Mononuclear cell (primary cell): ENCODE measurements around the gene FAM174C. TPM values are rescaled to one million over a fixed set of nuclear protein-coding genes. Genes with fewer than 3 reads are reported as not detected.
"Not testable (repeated sequence)": the region's sequence is repeated elsewhere in the genome, so short reads cannot be mapped to it uniquely, and the experiment has no call there.

ENCODE experiments used
- H3K27me3 ChIP-seq: 2 replicates; pipeline ENCODE4 v1.6.0; 2011; ENCODE audit warnings: low read length, control low read depth; ENCODE audit not compliant: insufficient read depth
- H3K4me1 ChIP-seq: 2 replicates; pipeline ENCODE4 v1.5.1; 2011; ENCODE audit warnings: mild to moderate bottlenecking, low read length, control low read depth; ENCODE audit not compliant: insufficient read depth
- H3K4me3 ChIP-seq: 2 replicates; pipeline ENCODE4 v1.5.1; 2011; ENCODE audit warnings: mild to moderate bottlenecking, low read length, moderate library complexity
- H3K9me3 ChIP-seq: 2 replicates; pipeline ENCODE4 v1.5.1; 2011; ENCODE audit warnings: low read depth, mild to moderate bottlenecking, control low read depth, low read length
- total RNA-seq: library from RNA; depleted of rRNA; stranded (reverse); fragments of >200 nt; gene quantifications from one replicate; pipeline ENCODE4 v1.2.3, GENCODE V29; 2012

The FAM174C gene
- total RNA-seq, 1 donor = 16.3 TPM

GRCh38 chr19:1312767-1313694 lies 37.7 kb downstream of the FAM174C start:
- H3K27me3 ChIP-seq = peaks cover 8% of the 10 kb centered on the region
- H3K9me3 ChIP-seq = no peaks in the 10 kb centered on the region
- H3K4me3 ChIP-seq = no peak overlapping the region
- H3K4me1 ChIP-seq = peaks cover 6% of the 10 kb centered on the region

- H3K9me3 ChIP-seq = no peaks in the 10 kb centered on the region
- peaks cover 8% of the 10 kb centered on the region for H3K27me3 ChIP-seq
- no peak overlapping the region for H3K4me3 ChIP-seq
- H3K4me1 ChIP-seq = peaks cover 6% of the 10 kb centered on the region
Observed at GRCh38 chr19:1313695-1314613, 38.6 kb downstream of the FAM174C start.

DNA sequence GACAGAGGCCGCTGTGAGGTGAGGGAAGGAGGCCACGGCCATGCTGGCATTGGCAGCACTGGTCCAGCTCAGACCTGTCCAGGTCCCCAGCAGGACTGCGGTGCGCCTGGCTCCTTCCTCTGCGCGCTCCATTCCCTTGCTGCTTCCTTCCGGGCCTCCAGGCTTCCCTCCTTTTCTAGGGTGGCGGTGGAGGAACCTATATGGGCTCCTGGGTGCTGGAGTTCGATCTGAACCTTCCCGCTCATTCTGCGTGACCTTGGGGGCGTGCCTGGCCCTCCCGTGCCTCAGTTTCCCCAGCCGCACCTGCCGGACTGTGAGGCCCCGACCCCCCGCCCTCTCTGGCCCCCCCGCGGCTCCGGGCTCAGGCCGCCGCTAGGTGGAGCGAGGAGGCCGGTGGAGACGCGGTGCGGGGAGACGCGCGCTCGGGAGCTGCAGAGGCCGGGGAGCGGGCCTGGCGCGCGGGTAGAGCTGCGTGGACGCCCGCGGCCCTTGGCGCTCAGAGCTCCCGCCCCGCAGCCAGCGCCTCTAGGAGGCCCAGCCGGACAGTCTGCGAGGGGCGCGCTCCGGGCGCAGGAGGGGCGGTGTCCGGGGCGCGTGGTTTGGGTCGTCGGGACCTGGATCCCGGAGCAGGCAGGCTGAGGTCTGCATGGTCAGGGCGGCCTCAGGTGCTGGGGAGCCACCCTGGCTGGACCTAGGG lies 40.3 kb downstream of the FAM174C start:
- Histone ChIP-seq H3K4me3 (no peak overlapping the region), H3K4me1 (peaks cover 6% of the 10 kb centered on the region), H3K27me3 (peaks cover 8% of the 10 kb centered on the region), H3K9me3 (no peaks in the 10 kb centered on the region)

GRCh38 chr19:1316466-1316865 lies 41.1 kb downstream of the FAM174C start:
- Histone ChIP-seq H3K4me1 (peaks cover 6% of the 10 kb centered on the region), H3K4me3 (no peak overlapping the region), H3K27me3 (peaks cover 8% of the 10 kb centered on the region), H3K9me3 (no peaks in the 10 kb centered on the region)

- peaks cover 6% of the 10 kb centered on the region for H3K4me1 ChIP-seq
- peaks cover 8% of the 10 kb centered on the region for H3K27me3 ChIP-seq
- no peak overlapping the region for H3K4me3 ChIP-seq
- H3K9me3 ChIP-seq = no peaks in the 10 kb centered on the region
Observed at GRCh38 chr19:1317274-1318003, 42.1 kb downstream of the FAM174C start.

DNA sequence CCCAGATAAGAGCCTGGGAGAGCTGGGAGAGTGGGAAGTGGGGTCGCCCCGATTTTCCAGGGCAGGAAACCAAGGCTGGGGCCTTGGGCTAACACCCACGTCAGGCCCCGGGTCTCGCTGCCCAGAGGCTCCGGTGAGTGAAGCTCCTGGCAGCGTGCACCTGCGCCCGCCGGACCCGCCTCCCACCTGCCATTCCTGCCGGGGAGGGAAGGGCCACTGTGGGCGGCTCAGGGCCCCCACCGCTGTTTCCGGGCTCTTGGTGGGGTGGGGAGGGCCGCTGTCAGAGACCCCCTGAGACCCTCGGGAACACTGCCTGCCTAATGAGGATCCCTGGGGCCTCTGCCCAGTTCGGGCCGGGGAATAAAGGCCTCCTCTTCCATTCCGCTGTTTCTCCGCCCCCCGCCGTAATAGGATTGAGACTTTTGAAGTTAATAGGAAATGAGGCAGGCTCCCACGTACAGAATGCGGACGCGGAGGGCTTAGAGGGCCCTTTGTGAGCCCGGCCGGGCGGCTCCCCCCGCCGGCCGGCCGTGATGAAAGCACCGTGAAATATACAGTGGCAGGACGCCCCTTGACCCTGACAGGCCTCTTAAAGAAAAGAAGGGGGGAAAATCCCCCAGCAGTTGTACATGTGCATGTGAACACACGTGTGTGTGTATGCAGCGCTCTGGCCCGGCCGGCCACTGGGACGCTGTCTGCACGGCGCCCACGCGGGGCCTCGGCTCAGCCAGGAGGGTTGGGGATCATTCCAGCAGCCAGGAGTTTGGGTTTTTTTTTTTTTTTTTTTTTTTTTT lies 43.5 kb downstream of the FAM174C start:
- H3K9me3 ChIP-seq = no peaks in the 10 kb centered on the region
- H3K27me3 ChIP-seq = peaks cover 8% of the 10 kb centered on the region
- H3K4me1 ChIP-seq = peaks cover 6% of the 10 kb centered on the region
- no peak overlapping the region for H3K4me3 ChIP-seq

DNA sequence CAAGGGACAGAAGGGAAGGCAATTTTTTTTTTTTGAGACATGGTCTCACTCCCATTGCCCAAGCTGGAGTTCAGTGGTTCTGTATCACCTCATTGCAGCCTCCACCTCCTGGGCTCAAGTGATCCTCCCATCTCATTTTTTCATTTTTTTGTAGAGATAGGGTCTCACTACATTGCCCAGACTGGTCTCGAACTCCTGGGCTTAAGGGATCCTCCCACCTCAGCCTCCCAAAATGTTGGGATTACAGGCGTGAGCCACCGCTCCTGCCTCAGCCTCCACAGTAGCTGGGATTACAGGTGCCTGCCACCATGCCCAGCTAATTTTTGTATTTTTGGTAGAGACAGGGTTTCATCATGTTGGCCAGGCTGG lies 44.9 kb downstream of the FAM174C start:
- H3K27me3 ChIP-seq = peaks cover 17% of the 10 kb centered on the region
- not testable (repeated sequence) for H3K4me3 ChIP-seq, H3K9me3 ChIP-seq
- peaks cover 16% of the 10 kb centered on the region for H3K4me1 ChIP-seq

DNA sequence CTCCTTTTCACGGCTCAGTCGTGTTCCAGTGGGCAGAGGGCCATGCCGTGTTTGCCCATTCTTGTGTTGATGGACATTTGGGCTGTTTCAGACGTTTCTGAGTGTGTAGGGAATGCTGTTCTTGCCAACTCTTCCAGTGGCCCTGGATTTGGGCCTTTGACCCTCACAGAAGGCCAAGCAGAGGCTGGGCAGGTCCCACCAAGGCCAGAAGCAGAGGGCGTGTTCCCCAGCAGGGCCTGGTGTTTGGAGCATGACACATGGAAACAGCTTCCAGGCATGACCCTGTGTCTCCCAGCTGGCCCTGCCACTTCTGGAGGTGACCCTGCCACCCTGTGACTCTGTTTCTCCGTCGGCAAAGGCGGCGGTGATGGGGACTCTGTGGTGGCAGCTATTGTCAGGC lies 46.2 kb downstream of the FAM174C start:
- Histone ChIP-seq H3K27me3 (peaks cover 12% of the 10 kb centered on the region), H3K4me1 (peaks cover 13% of the 10 kb centered on the region), H3K9me3 (no peaks in the 10 kb centered on the region), H3K4me3 (no peak overlapping the region)

- Histone ChIP-seq H3K27me3 (peaks cover 12% of the 10 kb centered on the region), H3K9me3 (no peaks in the 10 kb centered on the region), H3K4me3 (no peak overlapping the region), H3K4me1 (peaks cover 13% of the 10 kb centered on the region)
Observed at GRCh38 chr19:1322198-1322981, 47.1 kb downstream of the FAM174C start.

- Histone ChIP-seq H3K9me3 (no peaks in the 10 kb centered on the region), H3K4me3 (no peak overlapping the region), H3K27me3 (peaks cover 10% of the 10 kb centered on the region), H3K4me1 (peaks cover 13% of the 10 kb centered on the region)
Observed at GRCh38 chr19:1324249-1324805, 49.0 kb downstream of the FAM174C start.

GRCh38 chr19:1324806-1325567 lies 49.7 kb downstream of the FAM174C start:
- peaks cover 10% of the 10 kb centered on the region for H3K27me3 ChIP-seq
- no peak overlapping the region for H3K4me3 ChIP-seq
- H3K4me1 ChIP-seq = peaks cover 13% of the 10 kb centered on the region
- no peaks in the 10 kb centered on the region for H3K9me3 ChIP-seq

DNA sequence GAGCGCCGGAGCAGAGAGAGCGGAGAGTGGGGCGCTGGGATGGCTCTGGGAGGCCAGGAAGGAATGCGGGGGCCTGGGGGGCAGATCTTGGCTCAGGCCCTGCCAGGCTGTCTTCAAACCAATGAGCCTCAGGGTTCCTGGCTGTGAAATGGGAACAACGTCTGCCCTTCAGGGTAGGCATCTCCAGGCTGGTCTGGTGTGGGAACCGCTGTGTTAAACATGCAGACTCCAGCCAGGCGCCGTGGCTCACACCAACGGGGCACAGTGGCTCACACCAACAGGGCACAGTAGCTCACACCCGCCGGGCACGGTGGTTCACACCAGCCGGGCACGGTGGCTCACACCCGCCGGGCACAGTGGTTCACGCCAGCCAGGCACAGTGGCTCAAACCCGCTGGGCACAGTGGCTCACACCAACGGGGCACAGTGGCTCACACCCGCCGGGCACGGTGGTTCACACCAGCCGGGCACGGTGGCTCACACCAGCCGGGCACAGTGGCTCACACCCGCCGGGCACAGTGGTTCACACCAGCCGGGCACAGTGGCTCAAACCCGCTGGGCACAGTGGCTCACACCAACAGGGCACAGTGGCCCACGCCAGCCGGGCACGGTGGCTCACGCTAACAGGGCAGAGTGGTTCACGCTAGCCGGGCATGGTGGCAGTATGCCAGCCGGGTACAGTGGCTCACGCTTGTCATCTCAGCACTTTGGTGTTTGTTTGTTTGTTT lies 50.4 kb downstream of the FAM174C start:
- Histone ChIP-seq H3K4me1 (peaks cover 13% of the 10 kb centered on the region), H3K9me3 (no peaks in the 10 kb centered on the region), H3K27me3 (peaks cover 10% of the 10 kb centered on the region), H3K4me3 (no peak overlapping the region)
